ENCODE measurements around the gene WFDC1.

The WFDC1 gene

DNA sequence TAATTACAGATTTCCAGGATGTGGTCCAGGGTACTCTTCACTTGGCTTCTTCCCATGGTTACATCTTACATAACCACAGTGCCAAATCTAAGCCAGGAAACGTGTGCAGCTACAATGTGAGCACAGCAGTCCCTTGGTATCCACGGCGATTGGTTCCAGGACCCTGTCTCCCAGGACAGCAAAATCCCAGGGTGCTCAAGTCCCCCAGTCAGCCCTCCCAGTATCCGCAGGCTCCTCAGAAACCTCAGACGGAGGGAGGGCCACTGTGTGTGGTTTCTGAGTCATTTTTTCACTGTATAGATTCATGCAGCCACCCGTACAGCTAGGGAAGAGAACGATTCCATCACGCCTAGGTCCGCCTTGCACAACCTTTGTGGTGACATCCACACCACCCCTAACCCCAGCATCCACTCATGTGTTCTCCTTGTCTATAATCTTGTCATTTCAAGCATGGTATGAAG, 62.5 kb downstream of the WFDC1 start:
- ATAC-seq: no peak

GRCh38 chr16:84358601-84359295, 64.1 kb downstream of the WFDC1 start:
- ATAC-seq: no peak

- no peak for ATAC-seq
These were observed 64.6 kb downstream of the WFDC1 start for GRCh38 chr16:84359326-84359725.

DNA sequence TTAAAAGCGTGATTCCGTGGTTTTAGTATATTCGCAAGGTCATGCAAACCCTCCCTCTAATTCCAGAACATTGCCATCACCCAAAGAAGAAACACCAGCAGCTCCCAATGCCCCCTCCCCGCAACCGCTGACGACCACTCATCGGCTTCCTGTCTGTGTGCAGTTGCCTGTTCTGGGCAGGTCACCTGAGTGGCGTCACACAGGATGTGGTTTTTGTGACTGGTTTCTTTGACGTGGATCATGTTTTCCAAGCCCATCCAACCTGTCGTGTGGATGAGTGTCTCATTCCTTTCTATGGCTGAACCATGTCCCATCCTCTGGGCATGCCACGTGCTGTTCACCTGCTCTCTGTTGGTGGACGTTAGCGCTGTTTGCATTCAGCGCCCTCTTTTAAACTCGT, 65.5 kb downstream of the WFDC1 start:
- ATAC-seq: peak in 1 of 2 donors; percentile 65

- no peak for ATAC-seq
These were observed 66.1 kb downstream of the WFDC1 start for GRCh38 chr16:84360748-84361147.

GRCh38 chr16:84361546-84361945, 66.9 kb downstream of the WFDC1 start:
- no peak for ATAC-seq

GRCh38 chr16:84362471-84362941, 67.8 kb downstream of the WFDC1 start:
- ATAC-seq: no peak

DNA sequence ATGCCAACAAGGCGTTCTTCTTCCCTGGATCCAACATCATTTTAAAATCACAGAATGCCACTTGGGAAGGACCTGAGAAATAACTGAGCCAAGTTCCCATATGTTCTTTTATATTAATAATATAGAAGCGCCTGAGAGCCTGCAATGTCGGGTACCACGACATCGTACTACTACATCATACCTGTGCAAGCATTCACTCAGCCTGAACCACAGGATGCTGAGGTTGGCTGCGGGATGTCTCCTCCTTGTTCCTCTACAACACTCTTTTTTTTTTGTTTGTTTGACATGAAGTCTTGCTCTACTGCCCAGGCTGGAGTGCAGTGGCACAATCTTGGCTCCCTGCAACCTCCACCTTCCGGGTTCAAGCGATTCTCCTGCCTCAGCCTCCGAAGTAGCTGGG, 71.5 kb downstream of the WFDC1 start:
- ATAC-seq: no peak

GRCh38 chr16:84367297-84367680, 72.6 kb downstream of the WFDC1 start:
- no peak for ATAC-seq

DNA sequence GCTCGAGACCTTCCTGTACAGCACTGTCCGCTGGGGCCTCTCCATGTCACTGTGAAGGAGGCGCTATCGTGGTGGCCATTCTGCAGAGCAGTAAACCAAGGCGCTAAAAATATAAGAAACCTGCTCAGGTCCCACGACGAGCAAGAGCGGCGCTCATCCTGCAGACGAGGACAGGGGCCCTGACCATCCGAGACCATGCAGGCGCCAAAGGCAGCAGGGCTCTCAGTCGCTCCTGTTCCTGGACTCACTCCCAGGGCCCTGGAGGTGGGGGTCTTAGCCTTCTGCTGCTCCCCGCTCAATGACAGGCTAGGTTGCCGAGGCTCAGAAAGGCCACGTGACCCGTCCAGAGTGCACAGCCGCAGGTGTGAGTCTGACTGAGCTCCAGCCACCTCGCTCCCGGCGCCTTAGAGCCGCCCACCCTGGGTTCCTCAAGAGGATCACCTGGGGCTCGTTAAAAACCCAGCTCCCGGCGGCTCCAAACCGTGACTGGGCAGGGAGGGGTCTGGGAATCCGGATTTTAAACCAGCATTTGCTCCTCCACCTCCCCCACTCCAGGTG, 73.2 kb downstream of the WFDC1 start:
- ATAC-seq: no peak

DNA sequence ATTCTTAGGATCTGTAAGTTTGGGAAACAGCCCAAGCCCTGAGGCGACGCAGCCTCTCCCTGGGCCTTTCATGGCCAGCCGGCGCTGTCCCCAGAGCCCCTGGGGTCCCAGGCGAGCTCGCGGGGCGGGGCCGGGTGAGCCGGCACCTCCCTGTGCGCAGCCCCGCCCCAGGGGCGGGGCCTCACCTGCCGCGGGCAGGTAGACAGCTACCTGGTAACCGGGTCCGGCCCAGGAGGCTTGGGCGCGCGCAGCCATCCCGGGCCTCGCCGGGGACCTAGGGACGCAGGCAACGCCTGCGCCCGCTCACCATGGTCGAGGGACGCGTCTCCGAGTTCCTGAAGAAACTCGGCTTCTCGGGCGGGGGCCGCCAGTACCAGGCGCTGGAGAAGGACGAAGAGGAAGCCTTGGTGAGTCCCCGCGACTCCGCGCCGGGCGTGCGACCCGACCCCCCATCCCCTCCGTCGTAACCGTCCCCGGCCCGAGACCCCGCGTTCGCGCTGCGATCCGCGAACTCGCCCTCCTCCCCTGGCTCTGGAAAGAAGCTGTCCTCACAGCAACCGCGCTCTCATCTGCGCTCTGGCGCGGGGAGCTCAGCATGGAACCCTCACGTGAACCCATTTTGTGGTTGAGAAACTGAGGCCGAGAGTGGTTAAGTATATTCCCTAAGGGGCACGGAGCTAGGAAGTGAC, 73.8 kb downstream of the WFDC1 start, which contains the start of gene ATP2C2:
Gene ATP2C2, plus strand, starts transcription at position 231 of the 689 bp plus-strand sequence. Its CDS starts 78 bp downstream, at position 309.
- no peak for ATAC-seq

DNA sequence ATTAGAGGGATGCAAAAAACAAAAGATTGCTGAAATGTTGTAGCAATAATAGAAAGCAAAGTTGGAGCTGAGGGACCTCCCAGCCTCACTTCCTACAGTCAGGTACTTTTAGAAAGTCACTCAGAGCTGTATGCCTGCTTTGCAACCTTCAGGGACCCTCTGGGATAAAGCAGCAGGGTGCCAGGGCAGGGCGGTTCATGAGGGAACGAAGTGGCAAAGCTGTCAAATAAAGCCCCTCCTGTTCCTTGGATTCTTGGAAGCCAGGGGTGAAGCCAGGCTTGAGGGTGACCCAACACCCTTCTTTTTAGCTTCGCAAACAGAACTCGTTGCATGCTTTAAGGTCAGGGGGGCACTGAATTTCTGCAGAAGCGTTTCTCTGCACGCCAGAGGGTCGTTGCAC, 74.4 kb downstream of the WFDC1 start:
- ATAC-seq: no peak

DNA sequence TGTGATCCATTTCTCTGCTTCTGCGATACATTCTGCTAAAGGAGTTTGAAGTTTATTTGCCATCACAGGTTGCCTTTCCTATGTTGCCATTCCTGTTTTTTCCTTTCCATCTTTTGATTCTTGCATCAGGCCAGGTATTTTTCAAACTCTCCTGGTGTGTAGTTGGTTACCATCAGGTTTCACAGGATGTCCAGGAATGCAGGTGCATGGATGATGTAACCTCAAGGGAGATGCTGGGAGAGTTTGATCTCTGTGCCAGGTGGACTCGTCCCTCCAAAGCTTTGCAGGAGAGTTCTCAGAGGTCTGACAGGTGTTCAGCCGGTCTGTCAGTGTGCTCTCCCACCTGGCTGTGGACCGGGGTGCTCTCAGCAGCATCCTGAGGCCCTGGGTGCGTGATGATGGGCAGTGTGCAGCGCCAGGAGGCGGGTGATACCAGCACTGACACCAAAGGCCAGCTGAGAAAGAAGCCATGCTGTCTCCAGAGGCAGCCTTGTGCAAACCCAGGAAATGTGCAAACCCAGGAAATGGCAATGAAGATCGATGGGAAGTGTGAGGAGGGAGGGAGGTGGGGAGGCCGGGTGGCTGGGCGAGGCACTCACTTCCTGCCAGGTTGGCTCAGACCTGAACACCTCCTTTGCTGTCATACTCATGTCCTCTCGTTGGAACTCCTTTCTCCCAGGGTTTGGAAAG, 75.4 kb downstream of the WFDC1 start:
- ATAC-seq: no peak

- no peak for ATAC-seq
These were observed 76.3 kb downstream of the WFDC1 start for GRCh38 chr16:84370723-84371552.

DNA sequence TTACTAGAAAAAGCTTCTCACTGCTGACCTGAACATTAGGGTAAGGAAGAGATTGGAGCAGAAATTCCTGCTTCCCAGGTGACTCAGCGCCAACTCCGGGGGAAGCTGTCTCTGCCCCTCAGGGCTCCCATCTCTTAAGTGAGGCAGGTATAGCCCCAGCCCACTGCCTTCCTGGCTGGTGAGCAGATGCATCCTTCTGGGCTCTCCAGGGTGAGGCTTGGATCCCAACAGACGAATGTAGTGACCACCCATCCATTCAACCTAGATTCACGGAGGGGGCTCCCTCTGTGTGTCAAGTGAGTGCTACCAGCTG, 76.8 kb downstream of the WFDC1 start:
- ATAC-seq: no peak

DNA sequence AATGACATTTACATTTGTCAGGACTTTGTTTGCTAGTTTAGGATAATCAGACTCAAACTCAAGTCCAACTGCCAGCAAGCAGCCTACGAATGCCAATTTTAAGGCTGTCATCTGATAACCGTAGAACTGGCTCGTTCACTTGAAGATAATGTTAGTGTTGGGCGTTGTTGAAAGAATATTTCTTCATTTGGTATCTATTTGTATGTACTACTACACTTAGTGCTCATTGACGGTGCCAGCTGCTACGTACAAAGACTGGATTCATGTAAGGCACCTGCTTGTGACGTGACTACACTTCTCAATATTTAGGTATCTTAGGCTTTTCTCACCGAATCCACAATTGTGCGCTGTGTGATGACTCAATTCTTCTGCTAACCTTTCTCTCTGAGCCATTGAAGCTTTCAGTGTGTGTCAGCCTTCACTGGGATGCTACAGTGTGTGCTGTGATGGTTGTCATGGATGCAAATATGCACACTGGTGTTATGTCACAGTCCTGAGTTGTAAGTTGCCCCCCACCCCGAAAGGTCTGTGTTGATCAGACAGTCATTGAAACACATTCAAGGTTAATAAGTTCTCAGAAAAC, 79.3 kb downstream of the WFDC1 start:
- ATAC-seq: peak; percentile 60 to 67

GRCh38 chr16:84378099-84378498, 83.4 kb downstream of the WFDC1 start:
- ATAC-seq: no peak

GRCh38 chr16:84378567-84378966, 83.9 kb downstream of the WFDC1 start:
- no peak for ATAC-seq

DNA sequence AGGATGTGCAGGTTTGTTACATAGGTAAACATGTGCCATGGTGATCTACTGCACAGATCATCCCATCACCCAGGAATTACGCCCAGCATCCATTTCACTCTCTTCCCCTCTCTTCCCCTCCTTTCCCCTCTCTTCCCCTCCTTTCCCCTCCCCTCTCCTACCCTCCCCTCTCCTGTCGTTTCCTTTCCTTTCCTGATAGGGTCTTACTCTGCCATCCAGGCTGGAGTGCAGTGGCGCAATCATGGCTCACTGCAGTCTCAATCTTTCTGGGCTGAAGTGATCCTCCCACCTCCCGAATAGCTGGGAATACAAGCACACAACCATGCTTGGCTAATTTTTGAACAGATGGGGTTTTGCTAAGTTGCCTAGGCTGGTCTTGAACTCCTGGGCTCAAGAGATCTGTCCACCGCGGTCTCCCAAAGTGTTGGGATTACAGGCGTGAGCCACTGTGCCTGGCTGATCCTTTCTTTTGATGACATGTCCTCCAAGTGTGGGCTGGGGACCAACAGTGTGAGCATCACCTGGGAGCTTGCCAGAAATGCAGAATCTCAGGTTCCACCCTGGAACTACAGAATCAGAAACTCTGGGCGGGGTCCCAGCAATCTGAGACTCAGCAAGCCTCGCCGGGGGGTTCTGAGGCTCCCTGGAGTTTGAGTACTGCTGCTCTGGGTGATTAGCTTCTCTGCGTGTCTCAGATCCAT, 84.5 kb downstream of the WFDC1 start:
- ATAC-seq: no peak

Measured in activated CD4-positive, CD25-positive, alpha-beta regulatory T cell treated with anti-CD3 and anti-CD28 coated beads, Interleukin-2, amount 50 U/mL, for 24 hours (primary cell).